Skeletal muscle tissue (tissue), 4 donors: ENCODE measurements around the gene NRF1. TPM values are rescaled to one million over a fixed set of nuclear protein-coding genes. Genes with fewer than 3 reads are reported as not detected.
A peak's percentile ranks its signal among the peaks of the same experiment; 100 is the strongest.
"Not testable (repeated sequence)": the region's sequence is repeated elsewhere in the genome, so short reads cannot be mapped to it uniquely, and the experiment has no call there.

ENCODE experiments used
- H3K27ac ChIP-seq: one replicate; pipeline ENCODE4 v1.7.0; 2013; ENCODE audit warnings: mild to moderate bottlenecking, low read depth, low read length, inconsistent platforms
- H3K27me3 ChIP-seq, 3 donors: one replicate each; pipeline ENCODE4 v1.7.0; 2013; ENCODE audit warnings: low read length in 3 of 3; ENCODE audit not compliant: control insufficient read depth in 3 of 3, insufficient read depth in 3 of 3
- H3K36me3 ChIP-seq, 3 donors: one replicate each; pipeline ENCODE4 v1.7.0; 2013; ENCODE audit warnings: low read length in 3 of 3; ENCODE audit not compliant: control insufficient read depth in 3 of 3, insufficient read depth in 3 of 3
- H3K4me1 ChIP-seq, 3 donors: one replicate each; pipeline ENCODE4 v1.7.0; 2013; ENCODE audit warnings: low read length in 3 of 3, mild to moderate bottlenecking in 3 of 3; ENCODE audit not compliant: control insufficient read depth in 3 of 3, insufficient read depth in 3 of 3
- H3K4me3 ChIP-seq, 3 donors: one replicate each; pipeline ENCODE4 v1.7.0; 2013; ENCODE audit warnings: low read length in 3 of 3
- H3K9ac ChIP-seq, 3 donors: one replicate each; pipeline ENCODE4 v1.7.0; 2013; ENCODE audit warnings: low read length in 3 of 3, mild to moderate bottlenecking in 3 of 3, moderate library complexity in 2 of 3, low read depth in 1 of 3
- H3K9me3 ChIP-seq, 3 donors: one replicate each; pipeline ENCODE4 v1.7.0; 2013; ENCODE audit warnings: low read length in 3 of 3; ENCODE audit not compliant: control insufficient read depth in 3 of 3
- total RNA-seq: library from RNA; depleted of rRNA; stranded (reverse); fragments of >200 nt; gene quantifications from one replicate; pipeline ENCODE4 v1.2.3, GENCODE V29; 2014
- donor health status: Osteomylitis.

Gene NRF1
- total RNA-seq, 1 donor from 2014 or later = 17.2 TPM

DNA sequence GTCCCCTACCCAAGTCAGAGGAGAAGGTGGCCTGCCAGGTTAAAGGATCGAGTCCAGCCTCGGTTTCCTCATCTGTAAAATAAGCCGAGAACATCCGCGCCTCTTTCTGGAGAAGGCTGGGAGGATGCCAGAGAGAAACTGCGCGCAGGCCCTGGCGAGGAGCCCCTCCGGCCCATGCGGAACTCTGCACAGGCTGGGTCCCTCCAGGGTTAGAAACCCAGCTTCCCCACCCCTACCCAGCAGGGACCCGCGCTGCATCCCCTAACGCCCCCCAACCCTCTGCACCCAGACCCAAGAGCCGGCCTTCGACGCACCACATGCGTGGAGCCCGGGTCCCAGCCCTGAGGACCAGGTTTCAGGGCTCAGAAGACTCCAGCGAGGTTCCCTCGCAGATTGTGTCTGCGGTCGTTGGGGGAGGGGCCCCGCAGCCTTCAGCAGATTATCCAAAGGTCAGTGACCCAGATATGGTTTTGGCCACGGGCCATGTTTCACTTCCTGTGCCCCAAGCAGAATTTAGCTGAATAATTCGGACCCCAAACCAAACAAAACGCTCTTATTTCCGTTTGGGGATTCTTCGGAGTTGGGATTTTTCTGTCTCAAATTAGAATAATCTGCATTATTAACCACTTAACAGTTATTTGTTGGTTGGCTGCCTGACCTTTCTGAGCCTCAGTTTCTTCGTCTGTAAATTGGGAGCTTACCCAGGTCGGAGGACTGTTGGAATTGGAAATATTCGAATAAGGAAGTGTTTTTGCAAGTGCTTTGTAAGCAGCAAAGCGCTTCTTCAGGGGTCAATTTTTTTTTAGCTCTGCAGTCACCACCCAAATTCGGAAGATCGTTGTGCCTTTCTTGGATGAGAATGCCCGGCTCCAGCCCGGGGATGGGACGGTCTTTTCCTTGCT, 173.5 kb downstream of the NRF1 start:
- Histone ChIP-seq H3K4me3 (peak overlapping the region in 2 of 3 donors; percentile 15 to 34), H3K27ac (no peak overlapping the region), H3K36me3 (no peaks in the 10 kb centered on the region), H3K9me3 (no peaks in the 10 kb centered on the region), H3K4me1 (peaks cover 26 to 40% (median 32%) of the 10 kb centered on the region in 3 donors), H3K27me3 (peaks cover 62 to 74% (median 71%) of the 10 kb centered on the region in 3 donors), H3K9ac (peak overlapping the region in 1 of 3 donors; percentile 40)

DNA sequence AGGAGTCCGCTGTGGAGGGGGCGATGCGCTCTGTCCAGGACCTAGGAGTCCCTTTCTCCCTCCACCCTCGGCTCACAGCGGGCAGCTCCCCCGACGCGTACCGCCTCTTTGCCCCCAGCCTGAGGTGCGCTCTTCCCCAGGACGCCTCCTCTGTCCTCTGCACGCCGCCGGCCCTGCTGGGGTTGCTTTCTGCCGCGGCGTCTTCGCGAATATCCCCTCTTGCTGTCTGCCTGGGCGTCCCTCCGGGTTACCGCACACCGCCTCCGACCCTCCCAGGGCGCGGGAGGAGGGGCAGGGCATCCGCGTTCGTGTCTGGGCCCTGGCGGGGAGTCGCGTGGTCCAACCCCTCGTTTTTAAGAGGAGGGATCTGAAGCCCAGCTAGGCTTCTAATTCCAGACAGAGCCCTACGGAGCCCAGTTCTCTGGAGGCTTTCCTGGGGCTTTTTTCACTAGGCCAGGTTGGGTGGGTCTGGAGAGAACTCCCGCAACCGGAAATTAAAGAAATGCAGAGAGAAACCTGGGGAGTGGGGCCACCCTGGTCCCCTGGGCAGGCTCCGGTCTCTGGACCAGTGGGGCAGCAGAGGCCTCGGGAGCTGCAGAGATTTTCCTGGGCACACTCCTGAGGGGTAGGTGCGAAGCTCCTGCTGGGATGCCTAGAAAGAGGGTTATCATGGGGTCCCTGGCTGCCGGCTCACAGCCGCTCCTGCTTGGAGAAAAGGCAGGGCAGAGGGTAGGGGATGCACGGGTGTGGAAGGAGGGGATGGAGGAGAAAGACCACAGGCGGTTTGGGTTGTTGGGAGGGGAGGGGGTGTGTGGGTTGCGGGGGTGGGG, 174.4 kb downstream of the NRF1 start:
- Histone ChIP-seq H3K27me3 (peaks cover 56 to 68% (median 64%) of the 10 kb centered on the region in 3 donors), H3K4me1 (peaks cover 23 to 36% (median 32%) of the 10 kb centered on the region in 3 donors), H3K9me3 (no peaks in the 10 kb centered on the region), H3K9ac (no peak overlapping the region), H3K27ac (no peak overlapping the region), H3K4me3 (peak overlapping the region in 2 of 3 donors; percentile 15 to 34), H3K36me3 (no peaks in the 10 kb centered on the region)

DNA sequence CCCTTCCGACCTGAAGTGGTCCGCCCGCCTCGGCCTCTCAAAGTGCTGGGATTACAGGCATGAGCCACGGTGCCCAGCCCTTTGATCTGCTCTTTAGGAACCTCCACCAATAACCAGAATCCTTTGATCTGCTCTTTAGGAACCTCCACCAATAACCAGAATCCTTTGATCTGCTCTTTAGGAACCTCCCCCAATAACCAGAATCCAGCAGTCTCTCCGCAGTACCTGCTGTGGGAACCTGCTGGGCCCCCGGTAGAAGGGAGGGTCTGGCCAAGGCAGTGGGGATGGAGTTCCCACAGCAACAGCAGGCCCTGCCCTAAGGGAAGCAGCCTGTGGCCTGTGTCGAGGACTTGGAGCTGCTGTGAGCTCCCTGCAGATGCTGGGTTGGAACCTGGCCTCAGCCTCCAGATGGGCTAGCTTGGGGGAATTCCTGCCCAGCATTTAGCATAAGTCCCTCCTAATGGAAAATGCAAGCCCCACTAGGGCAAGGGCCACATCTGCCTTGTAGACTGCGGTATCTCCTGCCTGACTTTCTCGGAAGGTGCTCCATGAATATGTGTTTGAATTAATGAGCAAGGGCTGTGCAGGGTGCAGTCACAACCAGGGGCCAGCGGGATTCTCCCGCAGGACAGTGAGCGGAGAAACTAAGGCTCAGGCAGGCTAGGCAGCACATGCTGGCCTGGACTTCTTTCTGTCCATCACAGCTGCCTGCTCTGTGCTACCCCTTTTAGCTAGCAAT, 175.5 kb downstream of the NRF1 start:
- peaks cover 45 to 59% (median 53%) of the 10 kb centered on the region in 3 donors for H3K27me3 ChIP-seq
- H3K9ac ChIP-seq = no peak overlapping the region

DNA sequence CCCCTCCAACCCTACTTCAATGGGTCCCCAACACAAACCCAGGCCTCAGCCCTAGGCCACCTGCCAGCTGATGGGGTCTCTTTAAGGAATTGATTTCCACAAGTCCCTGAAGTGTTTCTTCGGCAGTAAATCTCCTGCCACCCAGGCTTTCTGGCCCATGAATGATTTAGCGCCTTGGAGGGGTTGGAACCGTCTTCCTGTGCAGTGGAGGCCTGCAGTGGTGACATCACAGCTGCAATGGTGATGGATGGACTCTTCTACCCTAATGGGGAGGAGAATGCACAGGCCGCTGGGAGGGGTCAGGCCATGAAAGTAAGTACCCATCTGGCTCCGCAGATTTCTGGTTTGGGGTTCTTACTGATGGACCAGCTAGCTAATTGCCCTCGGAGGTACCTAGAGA, 177.5 kb downstream of the NRF1 start:
- Histone ChIP-seq H3K4me3 (no peak overlapping the region), H3K4me1 (peaks cover 9 to 14% (median 14%) of the 10 kb centered on the region in 3 donors), H3K27me3 (peaks cover 28 to 40% (median 35%) of the 10 kb centered on the region in 3 donors), H3K9ac (no peak overlapping the region), H3K9me3 (no peaks in the 10 kb centered on the region), H3K36me3 (no peaks in the 10 kb centered on the region), H3K27ac (no peak overlapping the region)

More for the DNA sequence above, 175.5 kb downstream of the NRF1 start:
- H3K4me3 ChIP-seq = no peak overlapping the region
- H3K4me1 ChIP-seq = peaks cover 18 to 28% (median 26%) of the 10 kb centered on the region in 3 donors
- H3K36me3 ChIP-seq = no peaks in the 10 kb centered on the region
- no peaks in the 10 kb centered on the region for H3K9me3 ChIP-seq
- no peak overlapping the region for H3K27ac ChIP-seq

DNA sequence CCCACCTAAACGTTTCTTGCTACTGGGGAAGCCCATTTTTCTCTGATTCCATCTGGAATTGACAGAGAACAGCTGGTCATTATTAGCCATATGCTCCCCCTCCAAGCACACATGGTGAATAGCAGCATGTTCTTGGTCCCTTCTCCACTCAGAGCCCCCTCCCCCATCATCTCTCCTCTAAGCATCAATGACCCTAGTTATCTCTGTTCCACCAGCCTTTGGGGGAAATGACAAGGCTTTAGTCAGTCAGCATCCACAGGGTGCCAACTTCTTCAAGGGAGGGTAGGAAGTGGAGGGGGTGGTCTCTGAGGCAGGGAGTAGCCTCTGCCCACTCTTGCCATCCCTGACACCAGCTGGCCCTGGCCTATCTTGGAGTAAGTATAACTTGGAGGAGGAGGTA, 178.1 kb downstream of the NRF1 start:
- no peak overlapping the region for H3K27ac ChIP-seq
- H3K9ac ChIP-seq = no peak overlapping the region
- no peaks in the 10 kb centered on the region for H3K9me3 ChIP-seq
- H3K4me1 ChIP-seq = peaks cover 9 to 11% (median 10%) of the 10 kb centered on the region in 3 donors
- H3K27me3 ChIP-seq = peaks cover 21 to 33% (median 30%) of the 10 kb centered on the region in 3 donors
- no peaks in the 10 kb centered on the region for H3K36me3 ChIP-seq
- no peak overlapping the region for H3K4me3 ChIP-seq

DNA sequence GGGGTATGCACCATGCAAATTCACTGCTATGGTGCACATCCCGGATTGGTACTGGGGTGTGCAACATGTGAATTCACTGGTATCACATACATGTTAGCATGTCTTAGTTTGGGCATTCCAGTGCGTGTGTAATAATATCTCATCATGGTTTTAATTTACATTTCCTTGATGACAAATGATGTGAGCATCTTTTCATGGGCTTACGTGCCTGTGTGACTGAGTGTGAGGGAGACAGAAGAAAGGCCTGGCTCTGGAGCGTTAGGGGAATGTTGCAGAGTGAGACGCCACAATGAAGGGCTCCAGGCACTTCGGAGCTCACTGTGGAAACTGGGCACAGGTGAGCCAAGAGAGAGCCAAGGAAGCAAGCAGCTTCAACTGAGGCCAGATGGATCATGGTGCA, 178.6 kb downstream of the NRF1 start:
- no peak overlapping the region for H3K4me3 ChIP-seq
- H3K27me3 ChIP-seq = peaks cover 17 to 28% (median 25%) of the 10 kb centered on the region in 3 donors
- peaks cover 4 to 7% (median 6%) of the 10 kb centered on the region in 3 donors for H3K4me1 ChIP-seq
- H3K9me3 ChIP-seq = no peaks in the 10 kb centered on the region
- H3K9ac ChIP-seq = no peak overlapping the region
- H3K27ac ChIP-seq = no peak overlapping the region
- H3K36me3 ChIP-seq = no peaks in the 10 kb centered on the region

DNA sequence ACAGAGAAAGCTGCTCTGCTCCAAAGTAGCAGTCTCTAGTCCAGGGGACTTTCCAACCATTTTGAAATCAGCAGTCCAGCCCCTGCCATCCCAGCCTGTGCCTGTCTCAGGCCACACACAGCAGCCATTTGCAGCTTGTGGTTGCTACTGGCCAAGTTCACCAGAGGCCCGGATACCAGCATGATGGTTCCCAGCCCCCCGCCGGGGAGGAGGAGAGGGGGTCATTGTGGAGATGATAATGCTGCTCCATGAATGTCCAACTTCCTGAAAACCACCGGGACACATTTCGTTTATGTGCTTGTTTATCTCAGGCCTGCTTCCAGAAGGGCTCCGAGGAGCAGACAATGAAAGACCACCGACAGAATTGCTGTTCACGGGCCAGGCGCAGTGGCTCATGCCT, 181.2 kb downstream of the NRF1 start:
- H3K4me1 ChIP-seq = peaks cover under 1 to 2% (median 1%) of the 10 kb centered on the region in 3 donors
- peaks cover 0 to 10% (median 4%) of the 10 kb centered on the region in 3 donors for H3K27me3 ChIP-seq
- H3K4me3 ChIP-seq = no peak overlapping the region
- no peak overlapping the region for H3K27ac ChIP-seq
- H3K9me3 ChIP-seq = no peaks in the 10 kb centered on the region
- H3K36me3 ChIP-seq = no peaks in the 10 kb centered on the region
- no peak overlapping the region for H3K9ac ChIP-seq

DNA sequence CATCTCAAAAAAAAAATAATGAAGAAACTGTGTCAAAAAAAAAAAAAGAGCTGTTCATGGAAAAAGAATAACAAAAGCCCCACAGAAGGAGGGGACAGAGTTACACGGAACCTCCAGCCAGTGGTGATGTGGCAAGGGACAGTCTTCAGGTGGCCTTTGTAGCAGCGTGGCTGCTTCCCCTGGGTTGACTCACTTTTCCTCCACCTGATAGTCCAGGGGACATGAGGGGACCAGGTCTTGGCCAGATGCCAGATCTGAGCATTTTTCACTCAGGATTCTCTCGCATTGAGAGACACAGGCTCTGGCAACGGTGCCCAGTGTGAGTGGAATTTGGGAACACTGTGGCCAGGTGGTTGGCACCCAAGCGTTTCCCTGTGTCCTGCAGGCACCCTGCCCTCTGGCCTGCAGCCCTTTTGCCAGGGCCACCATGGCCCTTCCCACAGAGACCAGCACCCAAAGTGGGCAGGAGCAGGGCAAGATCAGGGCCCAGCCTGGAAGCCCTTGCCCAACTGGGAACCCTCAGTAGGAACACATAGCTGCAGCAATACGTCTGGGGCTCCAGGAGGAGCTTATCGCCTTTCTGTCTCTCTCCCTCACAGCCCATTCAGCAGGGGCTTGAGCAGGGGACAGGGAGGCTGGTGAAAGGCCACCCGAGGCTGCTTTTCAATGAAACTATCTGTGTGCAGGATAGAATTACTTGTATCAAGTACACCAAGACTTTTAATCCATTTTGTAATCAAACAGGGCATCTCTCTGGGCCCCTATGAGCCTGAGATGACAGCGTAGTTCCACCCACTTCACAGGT, 182.2 kb downstream of the NRF1 start:
- H3K9ac ChIP-seq = no peak overlapping the region
- H3K27me3 ChIP-seq = peaks cover 0 to 6% (median 3%) of the 10 kb centered on the region in 3 donors
- H3K36me3 ChIP-seq = no peaks in the 10 kb centered on the region
- H3K4me1 ChIP-seq = peaks cover 6 to 12% (median 8%) of the 10 kb centered on the region in 3 donors
- H3K9me3 ChIP-seq = no peaks in the 10 kb centered on the region
- H3K27ac ChIP-seq = no peak overlapping the region
- H3K4me3 ChIP-seq = no peak overlapping the region

DNA sequence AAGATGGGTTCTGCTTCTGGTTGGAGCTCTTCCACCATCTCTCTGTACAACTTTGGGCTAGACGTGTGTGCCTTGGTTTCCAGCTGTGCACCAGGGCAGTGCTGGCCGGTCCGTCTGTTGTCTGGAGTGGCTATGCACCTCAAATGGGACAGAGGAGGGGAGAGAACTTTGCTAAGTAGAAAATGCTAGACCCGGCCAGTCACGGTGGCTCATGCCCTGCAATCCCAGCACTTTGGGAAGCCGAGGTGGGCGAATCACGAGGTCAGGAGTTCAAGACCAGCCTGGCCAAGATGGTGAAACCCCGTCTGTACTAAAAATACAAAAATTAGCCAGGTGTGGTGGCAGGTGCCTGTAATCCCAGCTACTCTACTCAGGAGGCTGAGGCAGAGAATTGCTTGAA, 182.9 kb downstream of the NRF1 start:
- H3K27ac ChIP-seq, H3K9me3 ChIP-seq, H3K36me3 ChIP-seq, H3K4me3 ChIP-seq, H3K9ac ChIP-seq, H3K27me3 ChIP-seq: not testable (repeated sequence)
- H3K4me1 ChIP-seq = peaks cover 6 to 18% (median 11%) of the 10 kb centered on the region in 3 donors
